ENCODE measurements around the gene PTHLH.

The PTHLH gene

GRCh38 chr12:27972721-27973120 is at the start of gene PTHLH:
Gene PTHLH, minus strand, starts transcription at chr12:27972733. Its CDS starts 3,239 bp downstream, at chr12:27969494.
- DNase-seq (ENCODE audit: low read depth in 2 of 2) = no peak

GRCh38 chr12:28021704-28022103 is 49.2 kb upstream of the PTHLH start:
- no peak for DNase-seq (ENCODE audit: low read depth in 2 of 2)

- no peak for DNase-seq (ENCODE audit: low read depth in 2 of 2)
Measured at GRCh38 chr12:28017873-28018255, 45.3 kb upstream of the PTHLH start.

- no peak for DNase-seq (ENCODE audit: low read depth in 2 of 2)
Measured at GRCh38 chr12:28017126-28017872, 44.8 kb upstream of the PTHLH start.

- DNase-seq (ENCODE audit: low read depth in 2 of 2) = no peak
Measured at GRCh38 chr12:28015165-28015564, 42.6 kb upstream of the PTHLH start.

- DNase-seq (ENCODE audit: low read depth in 2 of 2) = no peak
Measured at GRCh38 chr12:28014196-28014595, 41.7 kb upstream of the PTHLH start.

DNA sequence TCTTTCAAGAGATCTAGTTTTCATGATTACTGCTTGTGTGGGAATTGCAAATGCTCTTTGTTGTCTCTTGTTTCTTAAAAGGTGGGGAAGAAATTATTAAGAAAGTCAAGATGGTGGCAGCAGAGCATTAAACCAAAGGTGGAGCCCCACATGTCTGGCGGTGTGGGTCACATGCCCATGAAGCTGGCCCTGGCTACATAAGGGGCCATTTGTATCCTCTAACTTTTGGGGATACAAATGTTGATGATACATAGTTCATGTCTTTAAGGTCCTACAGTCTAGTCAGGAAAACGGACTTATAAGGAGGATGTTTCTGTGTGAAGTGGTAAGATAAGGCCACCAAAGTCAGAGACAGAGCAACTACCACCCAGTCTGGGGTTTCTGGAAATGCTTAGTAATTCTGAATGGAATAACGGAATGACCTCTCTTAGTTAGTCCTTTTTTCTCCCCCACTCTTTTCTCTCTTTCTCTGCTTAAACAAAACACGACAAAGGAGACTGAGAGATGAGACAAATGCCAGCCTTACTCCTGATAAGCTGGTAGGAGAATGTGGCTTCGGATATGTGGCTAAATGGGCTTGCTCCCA is 39.9 kb upstream of the PTHLH start:
- no peak for DNase-seq (ENCODE audit: low read depth in 2 of 2)

DNA sequence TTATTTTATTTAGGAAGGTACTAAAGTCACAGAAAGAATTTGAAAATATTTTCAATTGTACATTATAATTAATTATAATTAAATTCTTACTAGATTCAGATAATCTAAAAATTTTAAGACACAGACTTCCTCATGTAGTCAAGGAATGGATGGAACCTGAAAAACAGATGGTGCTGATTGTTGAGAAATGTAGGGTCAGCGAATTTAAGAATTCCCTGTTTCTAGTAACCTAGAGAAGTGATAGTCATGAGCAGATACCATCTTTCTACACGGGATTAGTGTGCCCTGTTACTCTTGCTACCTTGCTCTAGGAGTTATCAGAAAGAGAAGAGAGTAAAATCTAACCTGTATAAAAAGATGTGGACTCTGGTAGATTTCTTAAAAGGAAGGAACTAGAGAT is 37.5 kb upstream of the PTHLH start:
- DNase-seq (ENCODE audit: low read depth in 2 of 2) = no peak

- no peak for DNase-seq (ENCODE audit: low read depth in 2 of 2)
Measured at GRCh38 chr12:27999970-28000369, 27.4 kb upstream of the PTHLH start.

- no peak for DNase-seq (ENCODE audit: low read depth in 2 of 2)
Measured at GRCh38 chr12:27999521-27999920, 27.0 kb upstream of the PTHLH start.

GRCh38 chr12:27998658-27999057 is 26.1 kb upstream of the PTHLH start:
- DNase-seq (ENCODE audit: low read depth in 2 of 2) = no peak

DNA sequence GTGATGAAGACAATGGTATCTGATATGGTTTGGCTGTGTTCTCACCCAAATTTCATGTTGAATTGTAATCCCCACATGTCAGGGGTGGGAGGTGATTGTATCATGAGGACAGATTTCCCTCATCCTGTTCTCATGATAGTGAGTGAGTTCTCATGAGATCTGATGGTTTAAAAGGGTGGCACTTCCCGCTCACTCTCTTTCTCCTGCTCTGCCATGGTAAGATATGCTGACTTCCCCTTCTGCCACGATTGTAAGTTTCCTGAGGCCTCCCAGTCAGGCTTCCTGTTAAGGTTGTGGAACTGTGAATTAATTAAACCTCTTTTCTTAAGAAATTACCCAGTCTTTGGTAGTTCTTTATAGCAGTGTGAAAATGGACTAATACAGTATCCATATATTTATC is 25.6 kb upstream of the PTHLH start:
- no peak for DNase-seq (ENCODE audit: low read depth in 2 of 2)

DNA sequence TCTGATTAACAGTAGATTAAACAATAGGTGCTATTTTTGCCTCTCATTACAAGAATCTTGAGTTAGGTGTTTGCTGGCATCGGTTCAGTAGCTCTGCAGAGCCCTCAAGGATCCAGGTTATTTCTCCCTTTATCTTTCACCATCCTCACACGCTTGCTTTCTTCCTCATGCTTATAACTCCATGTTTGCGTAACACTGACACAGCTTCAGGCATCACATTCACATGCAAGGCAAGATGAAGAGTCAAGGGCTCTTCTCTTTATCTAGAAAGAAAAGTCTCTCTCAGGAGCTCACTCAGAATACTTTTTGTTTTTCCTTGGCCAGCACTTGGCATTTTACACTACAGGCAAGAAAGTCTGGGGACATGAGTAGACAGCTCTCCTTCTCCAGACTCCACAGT is 24.2 kb upstream of the PTHLH start:
- DNase-seq (ENCODE audit: low read depth in 2 of 2) = no peak

DNA sequence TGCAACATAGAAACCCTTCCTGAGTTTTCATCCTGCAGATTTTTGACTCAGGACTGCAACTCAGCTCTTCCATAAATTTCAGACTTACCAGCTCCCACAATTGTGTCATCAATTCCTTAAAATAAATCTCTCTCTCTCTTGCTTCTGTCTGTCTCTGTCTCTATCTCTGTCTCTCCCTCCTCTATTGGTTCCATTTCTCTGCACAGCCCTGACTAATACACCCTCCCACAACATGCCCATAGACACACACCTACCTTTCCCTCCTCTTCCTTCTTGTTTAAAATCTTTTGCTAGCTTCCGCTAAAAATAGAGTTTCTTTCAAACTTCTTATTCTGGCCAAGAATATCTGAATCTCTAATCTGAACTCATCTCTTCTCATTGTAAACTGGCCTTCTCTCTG is 22.9 kb upstream of the PTHLH start:
- DNase-seq (ENCODE audit: low read depth in 2 of 2) = no peak

- DNase-seq (ENCODE audit: low read depth in 2 of 2) = no peak
Measured at GRCh38 chr12:27988594-27989233, 16.2 kb upstream of the PTHLH start.

GRCh38 chr12:27987331-27987730 is 14.8 kb upstream of the PTHLH start:
- no peak for DNase-seq (ENCODE audit: low read depth in 2 of 2)

- DNase-seq (ENCODE audit: low read depth in 2 of 2) = no peak
Measured at GRCh38 chr12:27984275-27984674, 11.7 kb upstream of the PTHLH start.

DNA sequence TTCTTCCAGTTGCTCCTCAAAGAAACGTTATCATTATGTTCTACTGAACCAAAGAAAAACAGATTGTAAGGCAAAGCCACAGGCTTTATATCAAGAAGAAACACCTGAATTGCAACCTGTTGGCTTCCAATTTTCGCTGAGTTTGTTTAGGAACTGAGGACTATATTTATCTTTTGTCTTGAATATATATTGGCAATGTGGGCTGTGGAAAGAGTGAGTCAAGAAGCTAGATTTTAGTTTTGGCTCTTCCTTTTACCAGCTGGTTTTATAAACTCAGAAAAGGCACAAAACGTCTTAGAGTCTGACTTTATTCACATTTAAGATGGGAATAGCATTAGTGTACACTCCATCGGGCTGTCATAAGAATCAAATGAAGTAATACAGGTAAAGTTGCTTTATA is 10.4 kb upstream of the PTHLH start:
- DNase-seq (ENCODE audit: low read depth in 2 of 2) = no peak

GRCh38 chr12:27982385-27982784 is 9.9 kb upstream of the PTHLH start:
- DNase-seq (ENCODE audit: low read depth in 2 of 2) = no peak

DNA sequence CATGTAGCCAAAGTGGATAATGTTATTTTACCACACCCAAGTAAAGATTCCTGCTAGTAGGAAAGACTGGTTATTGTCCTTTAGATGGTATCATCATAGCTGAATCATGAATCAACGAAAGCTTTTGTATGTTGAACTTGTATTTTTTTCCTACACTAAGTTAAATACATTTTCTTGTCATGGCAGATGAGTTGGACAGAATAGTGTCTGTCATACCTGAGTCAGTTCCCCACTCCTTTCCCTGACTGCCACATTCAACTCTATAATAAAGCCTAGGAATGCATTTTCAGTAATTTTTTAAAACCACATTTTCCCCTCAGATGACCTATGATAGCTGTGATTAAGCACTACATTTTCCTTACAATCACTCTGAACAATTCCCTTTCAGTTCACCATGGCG is 9.3 kb upstream of the PTHLH start:
- DNase-seq (ENCODE audit: low read depth in 2 of 2) = no peak

GRCh38 chr12:27979145-27979544 is 6.6 kb upstream of the PTHLH start:
- DNase-seq (ENCODE audit: low read depth in 2 of 2) = no peak

DNA sequence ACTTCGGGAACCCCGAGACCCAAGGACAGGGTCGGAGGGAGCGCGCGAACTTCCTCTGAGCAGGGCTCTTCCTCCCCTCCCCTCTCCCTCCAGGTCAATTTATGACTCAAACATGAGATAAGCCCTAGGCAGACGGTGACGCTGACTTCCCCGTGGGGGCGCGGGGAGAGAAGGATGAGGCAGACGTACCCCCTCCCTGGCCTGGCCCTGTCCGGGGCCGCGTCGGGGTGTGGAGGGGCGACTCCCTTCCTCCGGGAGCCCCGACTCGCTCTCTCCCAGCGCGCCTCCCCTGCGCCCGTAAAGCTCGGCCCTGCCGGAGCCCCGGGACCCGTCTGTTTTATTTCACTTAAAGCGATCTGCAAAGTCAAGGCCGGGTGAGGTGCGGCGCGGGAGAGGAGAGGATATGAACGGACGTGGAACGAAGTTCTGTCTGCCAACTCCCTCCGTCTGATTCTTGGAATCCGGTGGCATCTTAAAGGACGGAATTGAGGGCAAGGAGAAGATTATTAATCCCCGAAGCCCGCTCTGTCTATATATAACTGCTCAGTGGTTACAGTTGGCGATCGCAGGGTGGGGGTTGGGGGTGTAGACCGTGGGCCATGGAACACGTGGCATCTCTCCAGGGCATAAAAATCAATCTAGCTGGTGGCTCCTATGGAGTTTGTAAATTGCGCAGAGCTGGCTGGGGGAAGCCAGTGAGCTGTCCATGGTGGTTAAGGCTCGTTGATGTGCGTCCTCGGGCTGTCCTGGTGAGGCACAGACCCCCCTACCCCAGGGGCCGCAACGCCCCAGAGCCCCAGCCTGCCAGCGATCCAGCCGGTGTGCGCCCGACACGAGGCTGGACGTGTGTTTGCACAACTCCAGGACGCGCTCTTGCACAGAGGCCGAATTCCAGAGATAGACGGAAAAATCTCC is 2.9 kb upstream of the PTHLH start:
- no peak for DNase-seq (ENCODE audit: low read depth in 2 of 2)
